GM18517 (cell line): ENCODE data around the gene ETS1.

Experiments
- ATAC-seq: cut with Tn5 transposase; IDR thresholded peaks from one replicate; pipeline ENCODE4 v1.9.1; 2021; ENCODE audit warnings: mild to moderate bottlenecking, moderate library complexity; ENCODE audit not compliant: unreplicated experiment

The ETS1 gene

DNA sequence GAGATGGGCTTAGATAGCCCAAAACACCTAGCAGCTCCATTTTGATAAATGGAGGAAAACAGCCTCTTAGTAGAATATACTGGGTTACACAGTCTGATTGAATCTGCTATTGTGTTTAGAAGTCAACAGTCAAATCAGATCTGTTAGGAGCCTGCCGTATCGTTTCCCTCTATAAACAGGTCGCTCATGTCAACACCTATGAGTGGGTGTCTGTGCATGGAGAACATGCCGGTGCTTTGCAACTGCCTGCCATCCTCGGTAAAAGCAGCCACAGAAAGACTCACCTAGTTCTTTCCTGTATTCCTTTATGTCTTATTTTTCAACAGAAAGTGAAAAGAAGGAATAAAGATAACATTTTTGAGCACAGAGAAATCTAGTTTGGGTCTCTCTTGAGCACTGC is 99.4 kb downstream of the ETS1 start:
- ATAC-seq, result no peak

DNA sequence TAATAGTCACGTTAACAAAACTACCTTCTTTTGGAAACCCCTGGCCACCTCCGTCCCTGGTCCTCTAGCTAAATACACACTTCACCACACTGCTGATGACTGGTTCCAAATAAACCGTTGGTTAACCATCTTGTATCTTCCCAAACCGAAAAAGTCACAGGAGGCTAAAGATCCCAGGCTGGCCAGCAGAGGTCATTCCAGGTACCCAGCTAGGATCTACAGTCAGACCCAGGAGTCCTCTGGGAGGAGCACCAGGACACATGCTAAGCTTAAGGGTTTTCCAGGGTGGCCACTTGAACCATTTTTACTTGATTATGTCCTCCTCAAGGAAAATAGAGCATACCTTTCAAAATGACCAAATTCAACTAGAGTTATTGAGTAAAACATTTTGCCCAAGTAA is 103.2 kb downstream of the ETS1 start:
- no peak for ATAC-seq

GRCh38 chr11:128483211-128483788 is 104.1 kb downstream of the ETS1 start:
- ATAC-seq, result peak; percentile 78

GRCh38 chr11:128482512-128483191 is 104.7 kb downstream of the ETS1 start:
- ATAC-seq, result peak; percentile 57

- ATAC-seq, result no peak
Observed at GRCh38 chr11:128482092-128482491, 105.3 kb downstream of the ETS1 start.

DNA sequence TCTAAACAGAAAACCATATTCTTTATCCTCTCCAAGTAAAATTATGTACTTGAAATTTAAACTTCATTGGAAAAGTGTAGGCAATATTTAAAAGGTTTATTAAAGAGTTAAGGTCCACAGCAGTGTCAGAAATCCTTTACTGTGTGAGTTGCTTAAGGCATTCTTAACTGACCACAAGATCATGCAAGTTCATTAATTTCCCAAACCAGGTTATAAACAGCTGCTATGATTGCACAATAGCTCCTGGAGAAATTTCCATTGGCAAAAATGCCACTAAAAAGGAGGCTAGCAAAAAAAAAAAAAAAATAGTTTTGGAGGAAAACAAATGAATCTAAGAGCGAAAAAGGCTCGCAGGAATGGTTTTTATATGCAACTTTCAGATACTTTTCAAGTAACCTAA is 106.2 kb downstream of the ETS1 start:
- no peak for ATAC-seq

DNA sequence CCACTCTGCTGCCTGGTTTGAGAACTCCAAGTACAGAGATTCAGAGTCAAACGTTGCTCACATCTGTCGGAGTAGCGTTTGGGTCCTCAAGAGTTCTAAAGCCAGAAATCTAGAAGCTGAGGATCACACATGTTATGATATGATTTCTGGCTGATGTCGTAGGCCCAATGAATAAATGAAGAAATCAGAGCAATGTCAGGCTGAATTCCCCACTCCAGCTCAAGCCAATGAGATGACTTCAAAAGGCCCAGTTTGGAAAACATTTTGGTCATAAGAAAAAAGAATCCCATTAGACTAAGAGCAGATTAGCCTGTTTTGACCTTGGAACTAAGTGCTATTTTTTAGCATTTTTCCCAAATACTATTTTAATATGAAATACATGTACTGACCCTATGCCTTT is 106.7 kb downstream of the ETS1 start:
- ATAC-seq, result no peak

DNA sequence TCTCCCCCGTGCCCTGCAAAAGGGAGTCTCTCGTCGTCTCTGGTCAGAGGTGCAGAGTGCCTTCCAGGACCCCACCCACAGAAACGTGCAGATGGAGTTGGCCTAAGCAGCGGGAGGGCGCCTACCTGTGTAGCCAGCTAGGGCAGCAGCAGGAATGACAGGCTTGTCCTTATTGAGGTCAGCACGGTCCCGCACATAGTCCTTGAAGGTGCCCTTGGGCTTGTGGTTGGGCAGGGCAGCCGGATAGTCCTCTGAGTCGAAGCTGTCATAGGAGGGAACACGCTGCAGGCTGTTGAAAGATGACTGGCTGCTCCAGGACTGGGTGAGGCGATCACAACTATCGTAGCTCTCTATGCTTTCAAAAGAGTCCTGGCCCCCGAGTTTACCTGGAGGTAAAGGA is 107.3 kb downstream of the ETS1 start:
- no peak for ATAC-seq

GRCh38 chr11:128479144-128479543 is 108.2 kb downstream of the ETS1 start:
- ATAC-seq, result no peak

- ATAC-seq, result no peak
Observed at GRCh38 chr11:128478305-128478704, 109.1 kb downstream of the ETS1 start.

DNA sequence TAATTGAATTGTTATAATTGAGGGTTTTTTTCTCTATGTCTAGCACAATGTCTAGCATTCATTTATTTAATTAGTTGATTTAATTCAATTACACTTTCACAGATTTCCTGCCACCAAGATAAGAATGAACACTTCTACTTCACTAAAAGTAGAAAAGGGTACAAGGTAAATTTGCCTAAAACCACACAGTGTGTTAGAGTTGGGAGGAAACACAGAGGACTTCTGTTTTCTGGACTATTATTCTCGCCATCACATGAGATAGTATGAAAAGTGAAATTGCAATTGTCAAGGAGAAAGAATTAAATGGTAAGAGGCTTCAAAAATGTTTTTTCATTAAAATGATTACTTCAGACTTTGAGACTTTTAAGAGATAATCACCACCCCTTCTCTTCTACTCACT is 109.5 kb downstream of the ETS1 start:
- ATAC-seq, result no peak

DNA sequence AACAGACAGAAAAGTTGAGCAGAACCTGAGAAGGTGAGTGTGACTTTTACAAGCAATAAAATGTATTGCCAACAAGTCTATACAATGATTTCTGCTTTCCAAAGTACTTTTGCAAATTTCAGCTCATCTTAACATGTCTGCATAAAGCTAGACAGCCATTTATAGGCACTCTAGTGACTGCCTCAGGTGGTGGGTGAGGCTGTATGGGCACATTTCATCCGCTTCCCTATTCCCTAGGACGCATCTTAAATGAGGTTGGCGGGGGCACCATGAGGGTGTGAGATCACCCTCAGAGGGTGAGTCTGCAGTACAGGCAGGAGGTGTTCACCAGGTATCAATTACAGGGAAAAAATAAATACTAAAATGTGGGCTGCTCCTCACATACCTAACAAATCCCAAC is 110.1 kb downstream of the ETS1 start:
- no peak for ATAC-seq

- no peak for ATAC-seq
Observed at GRCh38 chr11:128476729-128477128, 110.6 kb downstream of the ETS1 start.

DNA sequence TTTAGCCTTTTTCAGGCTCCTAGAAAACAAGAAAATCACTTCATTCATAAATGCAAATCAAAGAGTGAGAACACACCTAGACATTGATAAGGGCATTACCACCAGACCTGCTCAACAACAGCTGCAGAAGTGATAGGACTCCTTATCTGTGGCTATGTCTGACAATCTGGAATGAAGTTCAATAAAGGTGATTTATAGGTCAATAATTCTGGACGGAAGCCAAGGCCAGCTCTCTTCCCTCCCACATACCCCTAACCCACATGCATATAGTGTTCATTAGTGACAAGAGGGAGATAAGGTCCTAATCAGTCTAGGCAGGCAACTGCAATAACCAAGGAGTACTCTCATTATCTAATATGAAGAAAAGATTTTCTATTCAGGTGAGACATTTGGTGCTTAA is 111.3 kb downstream of the ETS1 start:
- no peak for ATAC-seq

DNA sequence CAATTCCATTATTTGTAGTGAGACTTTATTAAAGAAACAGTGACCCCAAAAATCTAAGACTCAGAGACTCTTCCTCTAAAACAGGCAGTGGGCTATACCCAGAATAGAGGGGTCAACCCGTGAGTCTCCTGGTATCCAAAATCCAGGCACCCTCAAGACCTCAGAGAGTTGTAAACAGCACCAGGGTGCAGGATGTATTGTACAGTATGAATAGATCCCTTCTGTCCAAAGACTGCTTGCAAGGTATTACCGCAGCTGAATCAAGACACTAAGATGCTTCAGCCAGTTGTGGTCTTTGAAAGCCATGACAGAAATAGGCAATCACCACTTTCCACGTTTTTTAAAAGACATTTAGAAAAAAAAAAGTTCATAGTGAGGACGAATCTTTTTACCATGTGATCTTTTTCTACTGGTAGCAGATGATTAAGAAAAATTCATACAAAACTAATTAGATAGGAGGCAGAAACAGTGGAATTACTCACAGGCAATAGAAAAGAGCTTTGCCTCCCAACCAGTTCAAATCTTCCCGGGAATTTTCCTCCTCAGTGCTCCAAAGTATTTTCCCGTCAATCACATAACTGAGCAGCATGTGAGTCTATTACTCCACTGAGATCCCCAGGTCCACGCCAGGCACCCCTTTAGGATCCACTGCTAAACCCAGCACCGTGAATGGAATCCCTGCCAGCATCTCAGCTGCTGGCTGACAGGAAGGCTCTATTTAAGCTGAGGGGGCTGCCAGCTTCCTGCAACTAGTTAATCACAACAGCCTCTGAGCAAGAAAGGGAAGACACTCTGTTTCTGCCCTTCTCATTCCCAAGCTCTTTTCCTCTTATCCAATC is 113.1 kb downstream of the ETS1 start:
- ATAC-seq, result no peak

DNA sequence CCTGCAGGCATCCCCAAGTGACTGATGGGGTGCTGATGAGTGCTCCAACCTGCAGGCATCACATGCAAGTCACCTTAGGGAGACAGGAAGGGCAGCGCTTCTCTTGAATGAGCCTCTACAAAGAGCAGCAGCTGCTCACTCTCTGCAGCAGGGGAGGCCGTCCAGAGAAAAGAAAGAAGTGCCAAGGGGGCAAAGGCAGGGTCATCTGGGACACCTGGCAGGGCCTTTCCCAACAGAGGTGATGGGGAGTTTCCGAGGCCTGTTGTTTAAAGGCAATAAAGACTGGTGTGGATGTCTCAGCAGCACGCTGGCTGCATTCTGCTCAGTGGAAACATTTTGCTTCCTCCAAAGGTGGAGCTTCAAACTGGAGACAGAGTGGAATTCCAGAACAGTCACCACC is 113.7 kb downstream of the ETS1 start:
- no peak for ATAC-seq

GRCh38 chr11:128472128-128473089 is 114.9 kb downstream of the ETS1 start:
- peak; percentile 47 for ATAC-seq

GRCh38 chr11:128471138-128471661 is 116.2 kb downstream of the ETS1 start:
- ATAC-seq, result peak; percentile 49

DNA sequence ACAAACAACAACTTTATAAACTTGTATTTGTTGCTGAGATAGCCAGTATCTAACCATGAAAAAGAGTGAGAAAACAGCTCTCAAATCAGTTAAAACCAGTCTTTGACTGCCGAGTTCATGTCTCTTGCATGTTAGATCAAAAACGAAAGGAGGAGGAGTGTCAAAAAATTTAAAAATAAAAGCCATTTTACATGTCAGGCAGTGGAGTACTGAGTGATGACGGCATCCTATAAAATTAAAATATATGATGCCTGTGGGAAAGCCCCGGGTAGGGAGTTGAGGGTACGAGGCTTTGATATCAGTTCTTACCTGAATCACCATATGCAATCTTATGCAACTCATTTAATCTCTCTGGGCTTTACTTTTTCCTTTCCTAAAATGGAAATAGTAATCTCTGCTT is 117.3 kb downstream of the ETS1 start:
- ATAC-seq, result no peak

DNA sequence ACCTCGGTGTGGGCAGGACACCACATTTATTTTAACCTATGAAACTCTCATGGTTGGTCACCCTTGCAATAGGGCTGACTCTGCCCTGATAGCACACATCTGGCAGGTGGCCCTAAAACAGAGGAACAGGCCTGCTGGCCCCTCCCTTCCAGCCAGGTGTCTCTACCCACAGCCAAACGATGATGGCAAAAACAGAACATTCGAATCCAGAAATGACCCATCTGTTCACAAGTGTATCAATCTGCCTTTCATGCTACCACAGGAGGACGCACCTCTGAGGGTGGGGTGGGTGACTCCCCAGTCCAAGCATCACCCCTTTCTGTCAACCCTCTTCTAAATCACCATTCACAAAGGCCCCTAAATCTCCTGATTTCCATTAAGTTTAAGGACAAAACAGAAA is 118.1 kb downstream of the ETS1 start:
- peak; percentile 48 for ATAC-seq

- ATAC-seq, result no peak
Observed at GRCh38 chr11:128468111-128468510, 119.2 kb downstream of the ETS1 start.
